ENCODE results near the gene QRSL1.
"Not testable (repeated sequence)": the region's sequence is repeated elsewhere in the genome, so short reads cannot be mapped to it uniquely, and the experiment has no call there.

QRSL1 gene

DNA sequence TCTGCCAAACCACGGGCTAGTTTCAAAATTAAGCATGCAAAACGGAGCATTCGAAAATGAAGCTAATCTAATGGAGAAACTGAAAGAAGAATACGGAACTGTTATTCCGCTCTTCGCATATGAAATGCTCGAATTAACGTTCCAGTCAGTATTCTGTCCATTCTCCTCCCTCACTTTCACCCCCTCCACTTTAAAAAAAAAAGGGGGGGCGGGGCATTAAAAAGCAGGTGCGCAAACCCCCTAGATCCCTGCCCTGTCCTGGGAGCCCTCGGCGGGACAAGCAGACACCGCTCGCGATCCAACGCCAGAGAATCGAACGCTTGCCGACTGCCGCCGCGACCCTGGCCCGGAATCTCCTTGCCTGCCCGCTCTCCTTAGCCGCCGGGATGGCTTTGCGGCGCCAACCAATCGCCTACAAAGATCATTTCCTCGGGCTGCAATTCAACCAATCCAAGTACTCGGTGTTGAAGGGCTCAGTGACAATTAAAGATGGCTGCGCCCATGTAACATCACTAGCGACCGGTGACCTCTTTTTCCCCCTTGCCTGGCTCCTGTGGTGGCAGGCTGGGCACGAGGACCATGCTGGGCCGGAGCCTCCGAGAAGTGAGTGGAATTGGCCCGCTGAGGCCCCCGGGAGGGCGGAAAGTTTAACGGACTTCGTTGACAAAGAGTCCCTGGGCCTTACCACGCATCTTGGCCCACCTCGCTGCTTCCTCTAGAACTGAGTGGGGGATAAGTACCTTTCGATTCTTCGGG lies at the start of gene QRSL1, which contains the start of gene RTN4IP1:
TSS of gene QRSL1 (plus strand) at position 476 of the 756 bp plus-strand sequence. CDS start at position 580, 104 bp downstream.
TSS of gene RTN4IP1 (minus strand) at position 396 of the 756 bp plus-strand sequence. CDS start 477 bp downstream, outside the sequence.
- peak; percentile 75 for DNase-seq

- DNase-seq: no peak
Measured at GRCh38 chr6:106581468-106581867, 47.9 kb upstream of the QRSL1 start.

DNA sequence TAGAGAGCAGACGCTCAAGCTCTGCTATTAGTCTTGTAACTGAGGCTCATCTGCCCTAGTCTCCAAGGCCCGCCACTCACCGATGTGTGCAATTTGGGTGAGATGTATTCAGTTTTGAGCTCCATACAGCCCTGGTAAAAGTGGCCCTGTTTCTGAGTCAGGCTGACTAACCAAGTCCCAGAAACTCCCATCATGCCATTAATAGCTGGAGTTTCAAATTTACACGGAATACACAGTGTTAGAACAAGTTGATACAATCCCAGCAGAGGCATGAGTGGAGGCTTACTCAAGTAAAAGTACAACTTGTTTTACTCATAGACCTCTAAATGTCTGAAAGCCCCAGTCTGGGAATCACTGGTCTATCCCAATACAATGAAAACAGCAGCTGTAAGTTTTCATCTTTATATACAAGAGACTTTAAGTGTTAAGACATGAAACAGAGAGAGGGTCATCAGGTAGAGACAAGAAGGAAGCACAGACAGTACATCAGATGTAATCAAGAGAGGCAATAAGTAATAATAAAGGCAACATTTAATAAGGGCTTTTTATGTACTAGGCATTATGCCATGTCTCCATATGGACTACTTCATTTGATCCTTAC lies 42.5 kb upstream of the QRSL1 start:
- DNase-seq: no peak

GRCh38 chr6:106588937-106589336 lies 40.4 kb upstream of the QRSL1 start:
- not testable (repeated sequence) for DNase-seq

GRCh38 chr6:106591111-106591825 lies 38.1 kb upstream of the QRSL1 start:
- DNase-seq: no peak

GRCh38 chr6:106599440-106599839 lies 29.9 kb upstream of the QRSL1 start:
- no peak for DNase-seq

DNA sequence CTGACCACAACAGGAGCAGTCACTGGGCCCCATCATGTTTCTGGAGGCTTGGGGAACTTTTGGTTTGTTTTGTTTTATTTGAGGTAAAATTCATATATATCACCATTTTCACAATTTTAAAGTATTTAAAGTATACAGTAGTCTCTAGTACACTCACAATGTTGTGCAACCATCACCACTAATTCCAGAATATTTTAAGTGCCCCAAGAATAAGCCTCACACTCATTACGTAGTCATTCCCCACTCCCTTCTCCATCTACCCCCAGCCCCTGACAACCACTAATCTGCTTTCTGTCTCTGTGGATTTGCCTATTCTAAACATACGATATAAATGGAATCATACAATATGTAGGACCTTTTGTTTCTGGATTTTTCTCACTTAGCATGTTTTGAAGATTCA lies 29.0 kb upstream of the QRSL1 start:
- no peak for DNase-seq

GRCh38 chr6:106608080-106608668 lies 21.2 kb upstream of the QRSL1 start:
- DNase-seq: peak; percentile 27

DNA sequence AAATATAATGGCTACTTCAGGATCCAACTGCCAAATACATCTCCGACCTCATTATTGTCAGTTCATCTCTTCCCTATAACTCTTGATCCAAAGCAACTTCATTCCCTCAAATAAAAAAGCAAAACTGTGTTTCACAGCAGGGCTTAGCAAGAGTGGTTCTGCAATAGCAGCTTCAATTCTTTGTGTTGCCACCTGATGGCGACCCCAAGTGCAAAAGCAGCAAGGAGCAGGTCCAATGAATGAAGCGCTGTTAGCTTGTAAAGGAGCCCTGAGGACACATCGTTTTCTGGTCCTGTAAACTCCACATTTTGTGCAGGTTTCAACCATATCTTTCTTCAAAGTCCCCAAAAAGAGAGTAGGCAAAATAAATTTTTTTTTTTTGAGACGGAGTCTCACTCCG lies 19.7 kb upstream of the QRSL1 start:
- no peak for DNase-seq

GRCh38 chr6:106611030-106611429 lies 18.3 kb upstream of the QRSL1 start:
- DNase-seq: no peak

- DNase-seq: no peak
Measured at GRCh38 chr6:106612671-106613416, 16.5 kb upstream of the QRSL1 start.

DNA sequence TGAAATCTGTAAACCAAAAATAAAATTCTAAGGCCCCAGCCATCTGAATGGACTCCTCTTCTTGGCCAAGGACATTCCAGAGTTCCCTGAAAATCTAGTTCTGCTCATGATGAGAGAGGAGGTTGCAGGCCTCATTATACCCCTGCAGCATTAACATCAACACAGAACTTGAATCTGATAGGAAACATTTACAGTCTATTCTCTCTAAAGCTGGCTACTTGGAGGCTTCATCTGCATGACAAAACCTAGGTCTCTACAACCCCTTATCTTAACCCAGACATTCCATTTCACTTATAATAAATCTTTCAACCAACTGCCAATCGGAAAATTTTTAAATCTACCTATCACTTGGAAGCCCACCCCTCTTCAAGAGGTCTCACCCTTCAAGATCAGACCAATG lies 15.8 kb upstream of the QRSL1 start:
- DNase-seq: no peak

GRCh38 chr6:106614166-106614565 lies 15.2 kb upstream of the QRSL1 start:
- no peak for DNase-seq

DNA sequence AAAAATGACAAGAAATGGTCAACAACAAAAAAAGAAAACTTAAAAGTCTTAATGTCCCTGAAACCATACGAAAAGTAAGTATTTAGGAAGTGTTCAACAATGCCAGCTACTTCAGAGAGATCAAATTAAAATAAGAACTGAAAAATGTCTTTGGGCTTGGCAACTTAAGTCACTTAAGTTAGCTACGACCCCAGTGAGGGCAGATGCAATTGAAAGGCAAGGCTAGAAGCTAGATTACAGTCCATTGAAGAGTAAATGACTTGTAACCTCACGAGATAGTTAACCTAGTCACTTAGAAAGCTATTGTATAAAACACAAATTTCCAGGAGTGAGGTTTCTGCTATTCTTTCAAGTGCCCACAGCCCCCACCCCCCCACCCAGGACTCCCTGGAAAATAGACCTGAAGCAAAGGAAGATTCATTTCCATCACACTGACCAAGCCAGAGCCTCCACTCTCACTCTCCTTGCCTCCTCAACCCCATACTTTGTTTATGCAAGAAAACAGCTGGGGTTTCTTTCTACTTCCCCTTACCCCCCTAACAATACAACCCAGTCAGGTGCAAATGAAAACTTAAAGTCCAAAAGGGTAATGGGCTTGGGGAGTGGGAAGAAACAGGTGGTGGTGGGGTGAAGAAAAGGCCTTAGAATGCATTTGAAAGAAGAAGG lies 14.7 kb upstream of the QRSL1 start:
- no peak for DNase-seq

DNA sequence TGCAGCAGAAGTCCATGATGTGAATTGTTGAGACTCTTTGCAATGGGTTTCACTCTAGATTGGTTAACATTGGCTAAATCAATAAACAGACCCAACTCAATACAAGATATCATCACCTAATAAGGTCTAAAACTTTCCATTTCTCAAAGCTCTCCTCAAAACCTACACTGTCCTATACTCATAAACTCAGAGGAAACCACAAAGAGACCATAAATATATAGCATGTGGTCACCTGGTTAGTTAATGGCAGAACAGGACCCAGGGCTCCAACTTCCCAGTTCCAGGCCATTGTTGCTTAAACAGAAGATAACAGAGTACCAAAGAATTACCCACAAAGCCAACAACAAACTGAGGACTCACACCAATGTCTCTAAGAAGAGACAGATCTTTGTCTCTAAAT lies 12.1 kb upstream of the QRSL1 start:
- DNase-seq: no peak

DNA sequence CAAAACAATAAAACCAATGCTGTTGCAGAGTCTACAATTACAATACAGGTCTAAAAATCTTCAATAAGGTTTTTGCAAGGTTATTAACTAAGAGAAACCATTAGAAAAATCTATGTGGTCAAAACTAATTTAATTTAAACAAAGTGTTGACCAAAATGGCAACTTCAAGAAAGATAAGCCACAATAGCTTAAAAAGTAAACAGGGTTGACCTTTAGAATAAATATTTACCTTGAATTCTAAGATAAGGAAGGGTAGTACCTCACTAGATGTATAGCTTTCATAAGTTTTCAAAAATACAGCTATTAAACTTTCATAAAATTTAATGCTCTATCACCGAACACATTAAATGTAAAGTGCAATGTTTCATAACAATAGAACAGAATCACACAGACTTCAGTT lies 11.5 kb upstream of the QRSL1 start:
- no peak for DNase-seq

GRCh38 chr6:106618324-106618723 lies 11.1 kb upstream of the QRSL1 start:
- no peak for DNase-seq

GRCh38 chr6:106619223-106619622 lies 10.2 kb upstream of the QRSL1 start:
- DNase-seq: no peak

DNA sequence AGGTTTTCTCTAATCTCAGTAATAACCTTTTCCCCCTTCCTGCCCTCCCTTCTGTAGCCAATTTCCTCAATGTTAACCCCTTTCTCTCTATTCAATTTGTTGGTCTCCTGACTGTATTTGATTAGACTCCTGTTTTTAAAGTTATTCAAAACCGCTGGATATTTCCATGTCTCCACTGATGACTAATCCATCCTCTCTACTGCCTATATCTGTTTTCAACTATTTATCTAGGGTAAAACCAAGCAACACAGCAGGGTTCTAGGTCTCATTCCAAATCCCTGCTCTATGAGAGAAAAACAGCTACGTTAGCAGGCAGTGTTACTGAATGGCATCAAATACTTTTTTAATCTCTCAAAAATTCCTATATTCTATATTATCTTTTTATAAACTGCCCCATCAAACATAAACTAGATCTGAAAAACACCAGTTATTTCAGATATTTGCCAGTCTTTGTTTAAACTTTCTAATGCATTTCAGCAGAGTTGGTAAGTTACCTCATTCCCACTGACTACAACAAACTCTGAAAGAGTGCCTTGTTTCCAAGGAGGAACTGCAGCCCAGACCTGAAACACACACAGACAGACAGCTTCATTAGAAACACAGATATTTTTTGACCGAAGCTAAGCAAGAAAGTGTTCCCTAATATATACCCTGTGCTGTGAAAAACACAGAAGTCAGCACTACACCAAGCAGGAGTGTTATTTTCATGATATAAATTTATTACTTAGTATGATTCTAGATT lies 8.3 kb upstream of the QRSL1 start:
- DNase-seq: no peak

DNA sequence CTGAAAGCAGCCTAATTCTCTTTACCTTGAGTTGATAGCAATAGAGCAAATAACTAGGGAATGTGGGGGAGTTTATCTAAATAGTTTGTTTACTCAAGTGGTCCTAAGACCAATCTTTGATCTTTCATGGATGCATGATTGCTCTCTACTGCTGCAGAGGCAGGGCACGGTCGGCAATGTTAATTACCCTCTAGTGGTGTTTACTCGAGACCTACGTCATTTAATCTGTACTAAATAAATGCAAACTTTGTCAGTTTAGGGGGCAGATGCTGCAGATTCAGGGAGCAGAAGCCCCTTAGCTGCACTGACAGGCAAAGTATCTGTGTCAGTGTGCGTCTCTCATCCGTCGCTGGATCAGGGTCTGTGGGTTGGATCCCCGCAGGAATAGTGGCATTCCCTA lies 7.0 kb upstream of the QRSL1 start:
- no peak for DNase-seq

GRCh38 chr6:106623039-106623438 lies 6.3 kb upstream of the QRSL1 start:
- no peak for DNase-seq
